HG02852 (cell line): Measurements from ENCODE around the gene C1QTNF12.
"Not testable (repeated sequence)": the region's sequence is repeated elsewhere in the genome, so short reads cannot be mapped to it uniquely, and the experiment has no call there.

Experiments used
- ATAC-seq: cut with Tn5 transposase; IDR thresholded peaks from one replicate; pipeline ENCODE4 v1.9.1; 2021; ENCODE audit warnings: mild to moderate bottlenecking, moderate library complexity; ENCODE audit not compliant: unreplicated experiment

C1QTNF12 gene

DNA sequence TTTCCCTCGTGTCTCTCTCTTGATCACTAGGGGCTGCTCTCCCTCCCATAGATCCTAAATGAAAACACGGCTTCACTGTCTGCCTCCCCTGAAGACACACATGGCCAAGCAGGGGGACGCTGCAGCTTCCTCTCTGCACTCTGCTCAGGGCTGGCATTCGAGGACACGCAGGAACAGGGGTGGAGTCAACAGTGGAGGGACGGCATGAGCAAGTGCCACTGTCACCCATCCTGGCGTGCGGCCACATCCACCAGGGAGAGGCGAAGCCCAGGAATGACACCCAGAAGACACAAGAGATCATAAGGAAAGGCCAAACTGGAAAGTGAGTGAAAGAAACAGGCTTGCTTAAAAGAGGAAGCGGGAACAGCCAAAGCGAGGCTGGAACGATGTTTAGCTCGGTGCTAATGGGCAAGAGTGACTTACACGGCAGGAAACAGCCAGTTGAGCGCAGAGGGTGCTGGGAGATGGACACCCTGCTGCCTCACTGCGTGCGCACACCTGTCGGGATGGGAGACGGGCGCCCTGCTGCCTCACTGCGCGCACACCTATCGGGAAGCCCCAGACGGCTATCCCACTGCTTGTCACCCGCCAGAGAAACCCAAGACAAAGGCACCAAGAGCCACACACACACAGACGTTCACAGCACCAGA lies 13.6 kb upstream of the C1QTNF12 start:
- no peak for ATAC-seq

DNA sequence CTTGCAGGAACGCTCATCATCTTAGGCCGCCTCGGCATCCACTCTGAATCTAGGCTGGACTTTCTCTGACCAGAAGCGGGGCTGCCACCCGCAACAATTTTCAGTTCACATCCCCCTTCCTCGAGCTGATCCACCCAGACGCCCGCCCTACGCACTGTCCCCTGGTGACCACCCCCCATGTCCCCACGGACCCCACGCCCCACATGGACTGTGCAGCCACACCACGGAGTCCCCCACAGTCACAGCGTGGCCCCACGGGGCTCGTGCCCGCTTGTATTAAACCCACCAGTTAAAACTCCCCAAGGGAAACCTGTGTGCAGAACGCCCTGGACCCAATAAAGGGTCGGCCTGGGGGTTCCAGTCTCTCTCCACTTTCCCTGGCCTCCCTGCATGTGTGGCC lies 13.0 kb upstream of the C1QTNF12 start:
- ATAC-seq = no peak

DNA sequence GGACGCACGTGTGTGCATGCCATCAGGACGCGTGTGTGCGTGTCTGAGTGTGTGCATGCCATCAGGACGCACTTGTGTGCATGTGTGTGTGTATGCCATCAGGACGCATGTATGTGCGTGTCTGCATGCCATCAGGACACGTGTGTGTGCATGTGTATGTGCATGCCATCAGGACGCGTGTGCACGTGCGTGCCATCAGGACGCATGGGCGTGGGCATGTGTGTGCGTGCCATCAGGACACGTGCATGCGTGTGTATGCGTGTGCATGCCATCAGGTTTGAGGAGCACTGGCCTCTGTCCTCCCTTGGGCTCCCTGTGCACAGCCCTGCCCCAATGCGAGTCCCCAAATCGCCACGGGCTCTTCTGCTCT lies 12.6 kb upstream of the C1QTNF12 start:
- ATAC-seq = no peak

DNA sequence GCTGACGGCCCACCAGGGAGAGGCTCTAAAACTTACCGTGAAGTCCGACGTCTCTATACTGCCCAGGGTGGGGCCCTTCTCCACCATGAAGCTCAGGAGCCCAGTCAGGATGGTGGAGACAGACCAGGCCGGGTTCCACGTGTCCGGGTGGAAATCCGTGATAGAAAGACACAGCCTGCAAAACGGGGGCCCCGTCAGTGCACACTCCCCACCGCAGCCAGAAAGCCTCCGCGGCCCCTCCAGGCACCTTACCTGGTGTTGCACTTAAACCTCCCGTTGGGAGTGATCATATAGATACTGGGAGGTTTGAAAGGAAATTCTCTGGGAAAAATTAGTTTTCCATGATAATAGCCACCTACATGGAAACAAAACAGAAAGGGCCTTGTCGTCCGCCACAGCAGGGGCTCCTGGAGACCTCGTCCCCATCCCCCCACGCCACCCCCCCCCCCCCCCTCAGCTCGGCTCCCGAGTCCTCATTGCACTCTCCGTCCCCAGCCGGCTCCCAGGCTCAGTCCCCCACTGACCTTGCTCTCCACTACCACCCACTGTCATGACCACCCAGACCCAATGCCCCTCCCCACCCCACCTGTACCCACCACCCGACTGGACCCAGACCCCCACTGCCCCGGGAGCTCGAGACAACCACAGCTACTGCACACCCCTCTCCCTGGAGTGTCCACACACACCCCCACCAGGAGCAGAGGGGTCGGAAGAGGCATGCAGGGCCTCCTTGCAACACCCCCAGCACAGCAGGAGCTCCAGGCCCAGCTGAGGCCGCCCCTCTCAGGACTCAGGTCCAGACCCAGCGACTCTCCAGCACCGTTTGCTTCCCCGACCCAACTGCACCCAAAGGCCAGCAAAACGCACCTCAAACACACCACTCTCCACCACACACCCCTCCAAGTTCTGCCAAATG lies 10.7 kb upstream of the C1QTNF12 start:
- no peak for ATAC-seq

DNA sequence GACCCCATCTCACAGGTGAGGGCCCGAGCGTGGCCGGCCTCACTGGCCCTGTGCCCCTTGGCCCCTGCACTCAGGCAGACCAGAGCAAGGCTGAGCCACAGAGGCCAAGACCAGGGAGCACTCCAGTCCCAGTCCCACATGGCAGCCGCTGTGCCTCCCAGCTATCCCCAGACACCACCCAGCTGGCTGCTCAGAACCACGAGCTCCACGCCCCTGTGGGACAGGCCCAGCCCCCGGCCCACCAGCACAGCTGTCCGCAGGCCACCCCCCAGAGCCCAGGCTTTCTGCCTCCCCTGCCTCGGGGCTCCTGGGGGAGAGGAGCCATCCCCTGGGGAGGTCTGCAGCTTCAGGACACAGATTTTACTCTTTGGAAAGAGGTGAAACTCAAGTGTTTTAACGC lies 9.1 kb upstream of the C1QTNF12 start:
- ATAC-seq = no peak

DNA sequence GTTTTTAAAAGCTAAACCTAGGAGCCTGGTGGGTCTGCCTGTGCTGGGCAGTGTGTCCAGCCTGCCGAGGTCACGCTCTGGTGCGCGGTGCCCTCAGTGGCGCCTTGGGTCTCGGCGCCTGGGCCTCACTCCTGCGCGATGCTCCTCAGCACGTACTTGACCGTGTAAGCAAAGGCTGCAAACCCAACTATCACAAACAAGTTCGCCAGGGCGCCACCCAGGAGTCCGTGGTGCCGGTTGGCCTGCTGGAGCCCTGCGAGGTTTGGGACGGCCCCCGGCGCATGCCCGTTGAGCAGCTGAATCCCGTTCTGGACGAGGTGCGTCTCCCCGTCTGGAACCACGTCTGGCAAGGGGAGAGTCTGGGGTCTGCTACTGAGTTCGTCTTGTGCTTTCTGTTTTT lies 8.6 kb upstream of the C1QTNF12 start:
- ATAC-seq = no peak

DNA sequence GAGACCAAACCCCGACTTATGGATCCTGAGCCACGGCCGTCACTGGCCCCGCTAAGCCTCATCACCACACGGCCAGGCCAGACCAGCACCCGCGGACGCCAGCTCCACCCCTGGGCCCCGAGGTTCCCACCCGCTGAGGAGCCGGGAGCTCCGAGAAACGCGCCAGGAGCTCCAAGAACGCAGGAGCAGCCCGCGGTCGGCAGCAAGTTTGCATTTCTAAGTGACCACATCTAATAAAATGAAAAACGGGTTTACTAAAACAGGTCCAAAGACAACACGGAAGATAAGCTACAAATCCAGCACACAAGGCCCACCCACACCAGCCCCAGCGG lies 8.1 kb upstream of the C1QTNF12 start:
- no peak for ATAC-seq

DNA sequence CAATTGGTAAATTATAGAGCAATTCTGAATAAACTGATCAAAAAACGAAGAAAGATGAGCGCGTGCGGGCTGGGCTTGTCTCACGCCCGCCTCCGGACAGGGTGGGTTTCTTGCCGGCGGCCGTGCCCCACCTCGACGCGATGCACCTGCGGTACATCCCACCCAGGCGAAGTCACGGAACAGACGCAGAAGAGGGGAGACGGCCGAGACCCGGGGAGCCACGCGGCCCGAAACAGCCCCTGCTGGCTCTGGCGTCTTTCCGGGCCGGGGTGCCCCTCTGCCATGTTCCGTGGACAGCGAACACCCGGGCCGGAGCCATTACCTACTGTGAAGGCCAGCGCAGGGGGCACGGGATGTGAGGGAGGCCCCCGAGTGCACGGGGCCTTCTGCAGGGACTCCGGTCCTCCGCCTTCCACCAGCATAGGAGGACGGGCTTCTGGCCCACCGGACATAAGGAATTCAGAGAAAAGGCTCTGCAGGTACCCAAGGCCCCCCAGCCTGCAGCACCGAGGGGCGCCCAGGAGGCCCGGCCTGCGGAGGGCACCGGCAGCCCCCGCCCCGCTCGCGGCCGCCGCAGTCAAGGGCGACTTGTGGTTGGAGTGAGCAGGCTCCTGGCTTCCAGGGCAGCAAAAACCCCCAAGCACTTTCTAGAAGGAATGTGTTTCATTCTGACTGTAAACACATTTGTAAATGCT lies 7.6 kb upstream of the C1QTNF12 start:
- no peak for ATAC-seq

DNA sequence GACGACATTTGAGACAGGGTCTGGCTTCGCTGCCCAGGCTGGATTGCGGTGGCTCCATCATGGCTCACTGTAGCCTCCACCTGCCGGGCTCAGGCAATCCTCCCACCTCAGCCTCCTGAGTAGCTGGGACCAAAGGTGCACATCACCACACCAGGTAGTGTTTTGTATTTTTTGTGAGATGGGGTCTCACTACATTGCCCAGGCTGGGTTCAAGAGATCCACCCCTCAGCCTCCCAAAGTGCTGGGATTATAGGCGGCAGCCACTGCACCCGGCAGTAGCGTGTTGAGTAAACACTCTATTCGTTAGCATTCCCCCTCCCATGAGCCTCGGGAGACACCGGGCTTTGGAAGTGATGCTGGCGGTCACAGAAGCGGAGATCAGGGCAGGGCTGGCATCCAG lies 6.8 kb upstream of the C1QTNF12 start:
- ATAC-seq = no peak

DNA sequence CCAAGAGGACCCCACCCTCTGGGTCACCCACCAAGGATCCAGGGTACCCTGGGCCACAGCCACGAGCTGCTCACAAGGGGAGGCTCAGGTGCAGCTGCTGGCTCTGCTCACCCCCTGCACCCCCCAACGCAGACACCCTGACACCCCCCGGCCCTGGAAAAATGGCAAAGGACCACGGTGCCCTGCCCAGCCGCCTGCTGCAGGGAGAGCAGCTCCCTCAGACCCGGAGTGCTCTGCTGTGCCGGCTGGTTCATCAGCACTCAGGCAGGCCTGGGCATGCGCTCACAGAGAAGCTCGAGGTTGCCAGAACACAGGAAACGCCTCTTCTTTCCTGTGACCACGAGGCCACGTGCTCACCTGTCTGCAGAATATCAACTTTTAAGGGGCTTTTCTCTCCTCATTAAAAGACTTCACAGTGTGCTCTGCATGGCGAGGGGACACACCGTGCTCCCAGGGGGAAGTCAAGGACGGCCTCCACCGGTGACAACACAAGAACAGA lies 4.3 kb upstream of the C1QTNF12 start:
- no peak for ATAC-seq

DNA sequence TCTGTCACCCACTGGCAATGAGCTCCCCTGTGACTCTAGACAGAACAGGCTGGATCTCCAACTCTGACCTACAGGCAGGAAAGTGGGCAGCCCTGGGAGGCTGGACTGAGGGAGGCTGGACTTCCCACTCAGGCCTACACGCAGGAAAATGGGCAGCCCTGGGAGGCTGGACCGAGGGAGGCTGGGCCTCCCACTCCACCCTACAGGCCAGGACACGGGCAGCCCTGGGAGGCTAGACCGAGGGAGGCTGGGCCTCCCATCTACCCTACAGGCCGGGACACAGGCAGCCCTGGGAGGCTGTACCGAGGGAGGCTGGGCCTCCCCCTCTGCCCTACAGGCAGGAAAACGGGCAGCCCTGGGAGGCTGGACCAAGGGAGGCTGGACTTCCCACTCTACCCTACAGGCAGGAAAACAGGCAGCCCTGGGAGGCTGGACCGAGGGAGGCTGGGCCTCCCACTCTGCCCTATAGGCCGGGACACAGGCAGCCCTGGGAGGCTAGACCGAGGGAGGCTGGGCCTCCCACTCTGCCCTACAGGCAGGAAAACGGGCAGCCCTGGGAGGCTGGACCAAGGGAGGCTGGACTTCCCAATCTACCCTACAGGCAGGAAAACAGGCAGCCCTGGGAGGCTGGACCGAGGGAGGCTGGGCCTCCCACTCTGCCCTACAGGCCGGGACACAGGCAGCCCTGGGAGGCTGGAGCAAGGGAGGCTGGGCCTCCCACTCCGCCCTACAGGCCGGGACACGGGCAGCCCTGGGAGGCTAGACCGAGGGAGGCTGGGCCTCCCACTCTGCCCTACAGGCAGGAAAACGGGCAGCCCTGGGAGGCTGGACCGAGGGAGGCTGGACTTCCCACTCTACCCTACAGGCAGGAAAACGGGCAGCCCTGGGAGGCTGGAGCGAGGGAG lies 1.7 kb upstream of the C1QTNF12 start:
- not testable (repeated sequence) for ATAC-seq

DNA sequence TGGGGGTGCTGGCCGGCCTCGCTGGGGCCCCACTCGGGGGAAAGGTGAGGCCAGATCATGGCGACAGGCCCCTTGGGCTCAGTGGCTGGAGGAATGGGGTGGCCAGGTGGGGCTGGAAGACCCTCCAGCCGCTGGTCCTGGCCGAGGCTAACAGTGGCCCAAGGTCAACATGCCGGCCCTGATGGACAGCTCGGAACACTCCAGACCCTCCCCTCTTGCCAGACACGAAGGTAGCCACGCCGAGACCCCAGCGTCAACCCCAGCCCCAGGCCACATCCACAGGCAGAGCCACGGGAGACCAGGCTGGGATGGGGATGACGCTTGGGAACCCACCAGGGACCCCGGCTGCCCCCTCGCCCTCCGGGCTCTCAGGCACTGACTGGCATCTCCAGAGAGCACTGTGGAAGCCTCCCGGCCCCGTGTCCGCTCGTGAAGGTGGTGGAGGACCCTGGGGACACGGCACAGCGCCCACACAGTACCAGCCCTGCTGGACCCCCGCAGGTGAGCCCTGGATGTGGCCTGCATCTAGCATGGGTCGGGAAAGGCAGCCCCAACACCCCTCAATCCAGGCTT lies 905 bp upstream of the C1QTNF12 start:
- ATAC-seq = no peak

DNA sequence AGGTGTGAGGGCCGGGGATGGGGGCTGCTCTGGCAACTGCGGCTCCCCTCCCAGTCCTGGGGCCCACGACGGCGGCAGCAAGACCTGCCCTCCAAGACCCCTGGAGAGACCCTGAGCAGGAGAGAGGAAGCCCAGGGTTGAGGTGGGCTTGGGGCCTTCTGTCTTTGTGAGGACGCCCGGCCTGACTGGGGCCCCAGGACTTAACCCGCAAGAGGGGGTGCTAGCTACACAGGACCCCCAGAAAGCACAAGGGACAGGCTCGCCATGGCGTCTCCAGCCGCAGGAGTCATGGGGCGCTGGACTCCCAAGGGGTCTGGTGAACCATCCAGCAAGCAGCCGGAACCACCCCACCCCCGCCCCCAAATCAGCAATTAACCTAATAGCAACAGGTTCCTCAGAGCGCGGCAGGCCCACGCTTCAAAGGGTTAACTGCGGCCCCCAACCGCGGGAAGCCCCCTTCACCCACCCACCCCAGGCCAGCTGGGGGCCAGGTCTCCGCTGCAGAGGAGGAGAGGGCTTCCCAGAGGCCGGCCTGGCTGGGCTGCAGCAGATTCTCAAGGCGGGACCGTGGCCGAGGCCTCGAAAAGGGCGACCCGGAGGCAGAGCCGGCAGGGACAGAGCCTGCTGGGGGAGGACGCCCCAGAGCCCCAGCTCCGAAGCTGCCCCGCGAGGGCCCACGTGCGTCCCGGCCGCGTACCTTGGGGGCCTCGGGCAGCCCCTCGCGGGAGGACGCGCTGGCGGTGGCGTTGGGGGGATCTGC lies 525 bp downstream of the C1QTNF12 start:
- ATAC-seq = no peak

DNA sequence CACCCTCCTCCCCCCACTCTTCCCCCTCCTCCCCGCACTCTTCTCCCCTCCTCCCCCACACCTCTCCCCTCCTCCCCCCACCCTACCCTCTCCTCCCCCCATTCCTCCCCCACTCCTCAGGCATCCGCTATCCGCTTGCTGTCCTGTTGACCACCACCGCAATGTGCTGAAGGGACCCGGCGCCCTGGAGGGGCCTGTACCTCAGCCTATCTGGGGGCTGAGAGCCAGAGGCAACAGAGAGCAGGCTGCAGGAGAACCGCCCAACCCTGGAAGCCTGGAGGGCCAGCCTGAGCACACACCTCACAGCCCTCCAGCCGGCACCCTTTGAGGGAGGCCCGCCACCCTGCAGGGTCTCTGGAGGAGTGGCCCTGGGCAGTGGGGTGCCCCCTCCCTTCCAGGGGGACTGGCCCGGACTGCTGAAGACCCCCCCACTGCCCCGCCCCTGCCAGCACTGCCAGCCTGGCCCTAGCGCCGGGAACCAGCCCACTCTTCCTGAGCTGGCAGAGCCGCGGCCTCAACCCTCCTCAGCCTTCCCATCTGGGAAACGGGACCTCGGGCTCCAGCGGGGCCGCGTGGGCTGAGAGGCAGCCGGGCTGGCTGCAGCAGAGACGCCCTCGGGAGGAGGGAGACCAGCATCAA lies 1.2 kb downstream of the C1QTNF12 start:
- no peak for ATAC-seq

DNA sequence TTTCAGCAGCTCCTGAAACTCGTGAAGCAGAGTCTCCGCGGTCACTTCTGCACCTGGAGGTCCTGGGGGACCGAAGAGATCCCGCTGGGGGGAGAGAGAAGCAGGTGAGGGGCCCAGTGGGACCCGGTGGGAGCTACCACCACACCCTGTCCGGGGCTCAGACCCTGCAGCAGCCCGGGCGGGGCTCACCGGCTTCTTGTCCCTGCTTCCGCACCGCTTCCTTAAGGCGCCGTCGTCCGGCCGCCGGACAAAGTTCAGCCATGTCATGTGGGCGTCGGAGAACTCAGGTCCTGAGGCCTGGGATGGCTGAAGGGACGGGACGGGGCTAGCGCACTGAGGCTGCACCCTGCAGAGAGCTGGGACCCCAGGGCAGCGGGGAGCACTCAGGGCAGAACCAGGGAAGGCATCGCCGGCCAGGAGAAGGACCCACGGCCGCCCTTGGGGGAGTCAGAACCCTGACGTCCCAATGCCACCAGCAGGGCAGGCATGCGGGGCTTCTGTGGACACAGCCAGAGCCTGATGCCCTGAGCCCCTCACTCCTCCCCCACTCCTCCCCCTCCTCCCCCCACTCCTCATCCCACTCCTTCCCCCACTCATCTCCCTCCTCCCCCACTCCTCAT lies 2.2 kb downstream of the C1QTNF12 start:
- no peak for ATAC-seq

DNA sequence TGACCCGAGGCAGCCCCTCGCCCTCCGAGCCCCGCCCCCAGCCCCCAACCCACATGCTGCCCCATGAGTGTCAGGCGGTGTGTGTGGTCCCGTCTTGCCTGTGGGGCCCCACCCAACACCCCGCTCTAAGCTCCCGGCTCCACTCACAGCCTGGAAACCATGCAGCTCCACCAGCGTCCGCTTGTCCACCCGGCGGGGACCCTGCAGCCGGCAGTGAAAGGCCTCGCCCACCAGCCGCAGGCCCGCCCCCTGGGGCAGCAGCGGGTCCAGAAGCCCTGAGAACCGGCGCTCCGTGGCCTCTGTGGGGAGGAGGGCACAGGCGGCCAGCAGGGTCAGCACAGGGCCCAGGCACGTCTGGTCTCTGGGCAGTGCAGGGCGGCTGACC lies 2.7 kb downstream of the C1QTNF12 start:
- ATAC-seq = no peak

DNA sequence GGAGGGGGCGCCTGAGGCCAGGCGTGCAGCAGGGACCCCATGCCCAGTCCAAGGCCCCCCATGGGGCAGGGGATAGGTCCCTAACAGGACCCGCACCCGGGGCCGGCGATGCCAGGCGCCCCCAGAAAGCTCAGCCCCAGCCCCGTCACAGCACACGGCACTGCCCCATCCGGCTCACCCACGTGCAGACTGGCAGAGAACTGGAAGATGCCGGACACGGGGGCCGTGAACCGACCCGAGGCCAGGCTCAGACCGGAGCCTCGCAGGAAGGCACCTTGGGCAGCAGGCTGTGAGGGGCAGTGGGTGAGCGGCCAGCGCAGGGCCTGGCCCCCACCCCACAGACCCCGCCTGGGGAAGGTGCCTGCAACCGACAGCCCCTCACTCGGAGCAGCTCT lies 3.3 kb downstream of the C1QTNF12 start:
- ATAC-seq = no peak

DNA sequence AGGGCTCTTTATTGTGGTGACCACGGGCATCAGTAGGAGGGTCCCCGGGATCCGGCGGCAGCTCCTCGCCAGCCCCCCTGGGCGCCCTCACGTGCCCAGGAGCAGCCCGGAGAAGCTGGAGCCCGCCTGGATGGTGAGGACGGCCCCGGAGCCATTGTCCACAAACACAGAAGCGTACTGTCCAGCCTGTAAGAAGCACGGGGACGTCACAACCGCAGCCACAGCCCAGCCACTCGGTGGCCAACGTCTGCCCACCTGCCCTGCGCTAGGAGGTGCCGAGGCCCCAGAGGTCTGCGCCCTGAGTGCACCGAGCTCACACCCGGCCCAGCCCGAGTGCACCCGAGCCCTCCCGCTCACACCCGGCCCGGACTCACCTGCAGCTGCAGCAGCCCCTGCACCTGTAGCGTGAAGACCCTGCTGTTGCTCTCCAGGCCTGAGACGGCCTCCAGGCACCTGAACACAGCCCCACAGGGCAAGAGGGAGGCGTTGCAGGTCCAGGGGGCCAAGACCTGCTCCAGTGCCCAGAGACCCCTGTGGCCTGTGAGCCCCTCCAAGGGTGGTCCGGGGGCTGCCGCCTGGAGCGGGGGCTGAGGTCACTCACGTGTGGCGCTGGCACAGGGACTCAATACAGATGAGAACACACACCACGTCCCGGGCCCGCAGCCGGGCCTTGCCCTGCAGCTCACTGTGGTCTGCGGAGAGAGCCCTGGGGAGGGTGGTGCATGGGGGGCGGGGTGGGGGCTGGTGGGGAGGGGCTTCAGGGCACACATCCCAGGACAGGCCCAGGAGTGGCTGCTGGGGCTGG lies 3.9 kb downstream of the C1QTNF12 start:
- no peak for ATAC-seq
